WTC11 (cell line): Measurements from ENCODE around the gene NBAS. TPM values are rescaled to one million over a fixed set of nuclear protein-coding genes. Genes with fewer than 3 reads are reported as not detected.
"Not testable (repeated sequence)": the region's sequence is repeated elsewhere in the genome, so short reads cannot be mapped to it uniquely, and the experiment has no call there.

ENCODE experiments used
- ATAC-seq: fragments of 200-7000 bp; cut with Tn5 transposase; 2 replicates; pipeline ENCODE4 v1.10.0; 2021; ENCODE audit warnings: mild to moderate bottlenecking, moderate library complexity
- CTCF ChIA-PET: fragments of 300-600 bp; sonication (Branson Sonifier 250); formaldehyde crosslinking; loops from one replicate; lab custom pipeline; 2021; ENCODE audit warnings: antibody characterized with exemption; lab: Charles Lee
- POLR2A ChIA-PET: fragments of 350-600 bp; sonication (Branson Sonifier 250); formaldehyde crosslinking; loops from one replicate; lab custom pipeline; 2021; ENCODE audit warnings: antibody characterized with exemption; lab: Charles Lee
- DNase-seq: peaks from one replicate; pipeline ENCODE4 v3.0.0; 2021; ENCODE audit warnings: low spot score
- H3K27ac Mint-ChIP-seq: 2 replicates; pipeline ENCODE4 v1.8.0; 2021; ENCODE audit warnings: mixed read lengths
- H3K27me3 Mint-ChIP-seq: 2 replicates; pipeline ENCODE4 v1.8.0; 2021; ENCODE audit warnings: low read depth, mild to moderate bottlenecking, moderate library complexity, mixed read lengths
- H3K36me3 Mint-ChIP-seq: 2 replicates; pipeline ENCODE4 v1.8.0; 2021; ENCODE audit warnings: mixed read lengths
- H3K4me1 Mint-ChIP-seq: 2 replicates; pipeline ENCODE4 v1.8.0; 2022; ENCODE audit warnings: mixed read lengths
- H3K4me3 Mint-ChIP-seq: 2 replicates; pipeline ENCODE4 v1.8.0; 2021; ENCODE audit warnings: mild to moderate bottlenecking, moderate library complexity, mixed read lengths
- H3K9me3 Mint-ChIP-seq: 2 replicates; pipeline ENCODE4 v1.8.0; 2021; ENCODE audit warnings: mixed read lengths
- ATF1 ChIP-seq: sonication (generic); formaldehyde crosslinking; IDR thresholded peaks from 2 replicates; pipeline ENCODE4 v1.8.1; 2023; ENCODE audit warnings: mild to moderate bottlenecking, moderate library complexity, missing genetic modification reagents
- CREB1 ChIP-seq: sonication (generic); formaldehyde crosslinking; IDR thresholded peaks from 2 replicates; pipeline ENCODE4 v1.8.0; 2023; ENCODE audit warnings: mild to moderate bottlenecking, missing genetic modification reagents
- E2F4 ChIP-seq: sonication (generic); formaldehyde crosslinking; IDR thresholded peaks from 2 replicates; pipeline ENCODE4 v1.8.1; 2022; ENCODE audit warnings: low read depth, mild to moderate bottlenecking, moderate library complexity, missing genetic modification reagents, borderline replicate concordance
- HMGXB4 ChIP-seq: sonication (generic); formaldehyde crosslinking; IDR thresholded peaks from 2 replicates; pipeline ENCODE4 v1.8.1; 2023; ENCODE audit warnings: mild to moderate bottlenecking, moderate library complexity, missing genetic modification reagents
- KAT7 ChIP-seq: sonication (generic); formaldehyde crosslinking; IDR thresholded peaks from 2 replicates; pipeline ENCODE4 v1.8.1; 2023; ENCODE audit warnings: missing genetic modification reagents, mild to moderate bottlenecking, borderline replicate concordance
- PREB ChIP-seq: sonication (generic); formaldehyde crosslinking; IDR thresholded peaks from 2 replicates; pipeline ENCODE4 v1.8.1; 2022; ENCODE audit warnings: mild to moderate bottlenecking, missing genetic modification reagents, moderate library complexity, borderline replicate concordance
- RORB ChIP-seq: fragments of 250-450 bp; sonication (Bioruptor Pico); IDR thresholded peaks from 2 replicates; pipeline ENCODE4 v1.9.0; 2021; ENCODE audit warnings: mild to moderate bottlenecking
- TEAD1 ChIP-seq: sonication (generic); formaldehyde crosslinking; IDR thresholded peaks from 2 replicates; pipeline ENCODE4 v1.8.0; 2022; ENCODE audit warnings: mild to moderate bottlenecking, missing genetic modification reagents
- ZBTB43 ChIP-seq: sonication (generic); formaldehyde crosslinking; IDR thresholded peaks from 2 replicates; pipeline ENCODE4 v1.8.1; 2023; ENCODE audit warnings: mild to moderate bottlenecking, missing genetic modification reagents
- ZMAT4 ChIP-seq: fragments of 250-450 bp; sonication (Bioruptor Pico); IDR thresholded peaks from 2 replicates; pipeline ENCODE4 v1.9.0; 2021; ENCODE audit warnings: mild to moderate bottlenecking
- ZNF138 ChIP-seq: sonication (generic); formaldehyde crosslinking; conservative IDR thresholded peaks from 2 replicates; pipeline ENCODE4 v1.8.1; 2022; ENCODE audit warnings: mild to moderate bottlenecking, moderate library complexity, missing genetic modification reagents
- ZNF232 ChIP-seq: sonication (generic); formaldehyde crosslinking; IDR thresholded peaks from 2 replicates; pipeline ENCODE4 v1.8.0; 2022; ENCODE audit warnings: mild to moderate bottlenecking, missing genetic modification reagents
- ZNF263 ChIP-seq: sonication (generic); formaldehyde crosslinking; IDR thresholded peaks from 2 replicates; pipeline ENCODE4 v1.8.1; 2022; ENCODE audit warnings: low read depth, mild to moderate bottlenecking, moderate library complexity, missing genetic modification reagents
- ZNF416 ChIP-seq: fragments of 250-450 bp; sonication (Bioruptor Pico); IDR thresholded peaks from 2 replicates; pipeline ENCODE4 v1.9.0; 2021; ENCODE audit warnings: mild to moderate bottlenecking, inconsistent platforms
- ZNF512 ChIP-seq: sonication (generic); formaldehyde crosslinking; IDR thresholded peaks from 2 replicates; pipeline ENCODE4 v1.8.1; 2022; ENCODE audit warnings: missing genetic modification reagents, borderline replicate concordance
- total RNA-seq: library from RNA; stranded (reverse); gene quantifications from 3 replicates; pipeline ENCODE4 v1.2.3, GENCODE V29; 2021
- TF ChIP-seq, protein P1 (sequence below): sonication (generic); formaldehyde crosslinking; IDR thresholded peaks from 2 replicates; pipeline ENCODE4 v1.8.0; 2023; ENCODE audit warnings: missing genetic modification reagents

NBAS gene
- total RNA-seq, 1 experiment from 2014 or later: 32.3 TPM

GRCh38 chr2:15506229-15506819, 54.8 kb downstream of the NBAS start:
- peaks cover 12% of the 10 kb centered on the region for H3K4me1 Mint-ChIP-seq
- ChIA-PET CTCF (interaction anchor here (2.7 kb wide), 1 partner anchor 71 kb away, joined by 7 read pairs; no protein-coding TSS in a partner anchor), POLR2A (no interaction called here)
- peaks cover 15% of the 10 kb centered on the region for H3K36me3 Mint-ChIP-seq
- no peak overlapping the region for H3K4me3 Mint-ChIP-seq
- H3K27me3 Mint-ChIP-seq: no peaks in the 10 kb centered on the region
- H3K27ac Mint-ChIP-seq: 0 out of 2 replicates have a peak overlapping the region, but pooled peaks have one; percentile 42
- ATAC-seq: no peak
- no peaks in the 10 kb centered on the region for H3K9me3 Mint-ChIP-seq
- TF ChIP-seq ZNF263 (no peak), ZMAT4 (CRISPR knock-in tag) (no peak), HMGXB4 (no peak), ZBTB43 (CRISPR knock-in tag) (no peak), TEAD1 (no peak), ZNF512 (CRISPR knock-in tag) (no peak), CREB1 (CRISPR knock-in tag) (no peak), PREB (CRISPR knock-in tag) (no peak)
- TF ChIP-seq, protein P1, sequence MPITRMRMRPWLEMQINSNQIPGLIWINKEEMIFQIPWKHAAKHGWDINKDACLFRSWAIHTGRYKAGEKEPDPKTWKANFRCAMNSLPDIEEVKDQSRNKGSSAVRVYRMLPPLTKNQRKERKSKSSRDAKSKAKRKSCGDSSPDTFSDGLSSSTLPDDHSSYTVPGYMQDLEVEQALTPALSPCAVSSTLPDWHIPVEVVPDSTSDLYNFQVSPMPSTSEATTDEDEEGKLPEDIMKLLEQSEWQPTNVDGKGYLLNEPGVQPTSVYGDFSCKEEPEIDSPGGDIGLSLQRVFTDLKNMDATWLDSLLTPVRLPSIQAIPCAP (CRISPR knock-in tag): no peak
- no peak for DNase-seq

DNA sequence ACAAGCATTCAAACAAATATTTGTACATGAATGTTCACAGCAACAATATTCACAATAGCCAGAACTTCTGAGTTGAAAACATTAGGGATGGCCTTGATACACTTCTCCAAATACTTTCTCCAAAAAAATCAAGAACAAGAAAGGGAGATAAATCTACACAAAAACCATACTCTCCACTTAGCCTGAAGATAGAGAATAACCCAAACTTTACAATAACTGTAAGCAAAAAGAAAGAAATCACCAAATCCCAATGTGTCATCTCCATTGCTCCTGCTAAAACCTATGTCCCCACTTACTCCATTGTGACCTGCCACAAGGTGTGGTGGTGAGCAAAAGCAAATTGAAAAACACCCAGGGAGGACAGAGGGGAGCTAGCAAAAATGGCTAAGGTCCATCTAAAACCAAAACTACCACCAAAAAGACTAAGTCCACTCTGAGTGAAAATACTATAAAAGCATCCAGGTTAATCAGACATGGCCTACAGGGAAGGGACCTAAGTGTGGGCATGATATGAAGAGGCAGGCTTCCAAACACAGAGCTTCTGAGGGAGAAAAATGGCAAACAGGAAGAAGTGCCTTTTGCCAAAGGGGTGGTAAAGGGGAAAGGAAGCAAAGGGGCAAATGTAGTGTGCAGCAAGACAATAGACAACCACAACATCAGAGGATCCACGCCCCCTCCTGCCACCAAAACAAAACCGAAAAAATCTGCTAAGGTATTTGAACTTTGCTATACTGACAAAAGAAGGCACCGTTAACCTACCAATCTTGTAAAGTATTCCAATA, 56.1 kb downstream of the NBAS start:
- ATAC-seq (no peak), DNase-seq (no peak)
- ChIA-PET POLR2A (no interaction called here), CTCF (no interaction called here)
- H3K9me3 Mint-ChIP-seq: no peaks in the 10 kb centered on the region
- no peak overlapping the region for H3K27ac Mint-ChIP-seq
- H3K4me1 Mint-ChIP-seq: peaks cover 12% of the 10 kb centered on the region
- peaks cover 10% of the 10 kb centered on the region for H3K36me3 Mint-ChIP-seq
- H3K27me3 Mint-ChIP-seq: no peaks in the 10 kb centered on the region
- TF ChIP-seq HMGXB4 (no peak), ATF1 (CRISPR knock-in tag) (no peak), E2F4 (CRISPR knock-in tag) (no peak), KAT7 (CRISPR knock-in tag) (no peak), ZNF232 (no peak), ZNF138 (no peak), ZNF416 (CRISPR knock-in tag) (no peak), RORB (no peak)
- H3K4me3 Mint-ChIP-seq: no peak overlapping the region

- H3K9me3 Mint-ChIP-seq, H3K27me3 Mint-ChIP-seq: not testable (repeated sequence)
These were observed 61.9 kb downstream of the NBAS start for GRCh38 chr2:15499251-15499650.

More at GRCh38 chr2:15499251-15499650, 61.9 kb downstream of the NBAS start:
- POLR2A ChIA-PET, DNase-seq, CTCF ChIA-PET, H3K27ac Mint-ChIP-seq, H3K4me3 Mint-ChIP-seq, ATAC-seq, H3K4me1 Mint-ChIP-seq: not testable (repeated sequence)
- H3K36me3 Mint-ChIP-seq: peaks cover 23% of the 10 kb centered on the region
